ENCODE data around the gene LARGE1.

Gene LARGE1

GRCh38 chr22:33786149-33786548, 134.1 kb downstream of the LARGE1 start:
- TF ChIP-seq CTCF (IDR thresholded peaks at IDR 0.05) = no peak

- no peak for TF ChIP-seq CTCF (IDR thresholded peaks at IDR 0.05)
These were observed 134.8 kb downstream of the LARGE1 start for GRCh38 chr22:33785283-33785968.

- no peak for TF ChIP-seq CTCF (IDR thresholded peaks at IDR 0.05)
These were observed 138.9 kb downstream of the LARGE1 start for GRCh38 chr22:33781411-33781810.

DNA sequence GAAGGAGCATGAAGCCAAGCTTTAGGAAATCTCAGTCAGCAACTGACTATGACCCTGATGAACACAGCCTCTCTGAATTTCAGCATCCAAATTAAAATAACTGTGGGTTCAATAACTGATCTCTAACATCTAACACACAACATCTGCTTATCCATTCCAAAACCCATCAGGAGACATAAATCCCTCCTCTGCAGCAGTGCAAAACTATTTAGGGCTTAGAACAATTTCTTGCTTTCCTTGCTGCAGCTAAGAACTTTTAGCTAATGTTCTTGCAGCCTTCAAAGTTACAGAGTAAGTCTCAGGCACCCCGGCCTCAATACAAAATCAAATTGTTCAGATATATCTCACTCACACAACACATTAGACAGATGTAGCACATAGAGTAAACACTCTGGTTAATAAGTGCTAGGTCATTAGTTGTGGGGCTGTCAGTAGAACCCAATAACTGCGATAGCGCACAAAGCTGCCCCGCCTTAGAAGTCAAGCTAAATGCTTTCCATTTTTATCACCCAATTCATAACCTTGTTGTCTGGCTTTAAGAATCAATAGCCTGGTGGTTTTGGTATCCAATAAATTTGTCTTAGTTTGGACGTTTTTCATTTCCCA, 139.6 kb downstream of the LARGE1 start:
- no peak for TF ChIP-seq CTCF (IDR thresholded peaks at IDR 0.05)

DNA sequence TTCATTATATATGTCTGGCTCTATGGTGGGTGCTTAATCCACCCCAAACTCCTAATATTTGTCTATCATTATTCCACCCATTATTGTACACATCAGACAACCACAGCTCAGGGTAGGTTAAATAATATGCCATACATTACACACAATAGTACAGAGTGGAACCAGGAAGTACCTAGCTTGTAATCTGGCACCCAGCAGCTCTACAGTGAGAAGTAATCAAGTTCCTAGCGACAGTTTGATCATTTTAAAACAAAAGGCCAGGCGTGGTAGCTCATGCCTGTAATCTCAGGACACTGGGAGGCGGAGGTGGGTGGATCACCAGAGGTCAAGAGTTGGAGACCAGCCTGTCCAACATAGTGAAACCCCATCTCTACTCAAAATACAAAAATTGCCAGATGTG, 141.0 kb downstream of the LARGE1 start:
- TF ChIP-seq CTCF (IDR thresholded peaks at IDR 0.05) = no peak

DNA sequence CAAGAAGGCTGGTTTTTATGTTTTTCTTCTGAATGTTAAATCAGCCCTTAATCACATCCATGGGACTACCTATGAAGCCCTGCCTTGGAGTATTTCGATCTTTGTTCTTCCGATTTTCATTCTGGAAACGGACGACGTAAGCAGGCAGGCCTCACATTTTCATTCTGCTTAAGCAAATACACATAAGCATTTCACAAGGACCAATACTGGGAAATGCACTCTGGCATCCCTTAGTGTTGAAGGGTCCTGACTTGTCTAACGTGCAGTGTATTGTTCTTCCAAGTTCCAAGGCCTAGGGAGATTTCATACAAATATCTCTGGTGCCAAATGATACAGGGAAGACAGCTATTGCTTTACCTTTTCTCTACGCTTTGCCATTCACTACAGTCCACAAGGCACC, 143.8 kb downstream of the LARGE1 start:
- no peak for TF ChIP-seq CTCF (IDR thresholded peaks at IDR 0.05)

DNA sequence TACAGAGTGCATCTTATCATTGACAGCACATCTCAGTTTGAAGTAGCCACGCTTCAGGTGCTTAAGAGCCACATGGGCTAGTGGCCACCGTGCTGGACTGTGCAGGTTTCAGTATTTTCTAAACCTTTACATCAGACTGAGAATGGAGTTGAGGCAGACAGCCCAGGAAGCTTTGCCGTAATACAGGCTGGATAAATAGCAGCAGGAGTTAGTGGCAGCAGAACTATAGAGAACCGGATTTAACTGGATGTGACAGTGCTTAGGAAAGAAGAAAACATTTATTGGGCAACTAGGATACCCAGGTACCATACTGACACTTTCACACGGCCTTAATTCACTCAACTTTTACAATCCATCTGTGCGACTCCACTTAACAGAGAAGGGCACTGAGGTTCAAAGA, 145.5 kb downstream of the LARGE1 start:
- no peak for TF ChIP-seq CTCF (IDR thresholded peaks at IDR 0.05)
